HG02610 (cell line): ENCODE measurements around the gene ARHGAP21.
A peak's percentile ranks its signal among the peaks of the same experiment; 100 is the strongest.
"Not testable (repeated sequence)": the region's sequence is repeated elsewhere in the genome, so short reads cannot be mapped to it uniquely, and the experiment has no call there.

ENCODE experiments used
- ATAC-seq: cut with Tn5 transposase; IDR thresholded peaks from one replicate; pipeline ENCODE4 v1.9.1; 2021; ENCODE audit warnings: mild to moderate bottlenecking, moderate library complexity; ENCODE audit not compliant: unreplicated experiment

Gene ARHGAP21

GRCh38 chr10:24690961-24691512, 32.6 kb downstream of the ARHGAP21 start:
- no peak for ATAC-seq

DNA sequence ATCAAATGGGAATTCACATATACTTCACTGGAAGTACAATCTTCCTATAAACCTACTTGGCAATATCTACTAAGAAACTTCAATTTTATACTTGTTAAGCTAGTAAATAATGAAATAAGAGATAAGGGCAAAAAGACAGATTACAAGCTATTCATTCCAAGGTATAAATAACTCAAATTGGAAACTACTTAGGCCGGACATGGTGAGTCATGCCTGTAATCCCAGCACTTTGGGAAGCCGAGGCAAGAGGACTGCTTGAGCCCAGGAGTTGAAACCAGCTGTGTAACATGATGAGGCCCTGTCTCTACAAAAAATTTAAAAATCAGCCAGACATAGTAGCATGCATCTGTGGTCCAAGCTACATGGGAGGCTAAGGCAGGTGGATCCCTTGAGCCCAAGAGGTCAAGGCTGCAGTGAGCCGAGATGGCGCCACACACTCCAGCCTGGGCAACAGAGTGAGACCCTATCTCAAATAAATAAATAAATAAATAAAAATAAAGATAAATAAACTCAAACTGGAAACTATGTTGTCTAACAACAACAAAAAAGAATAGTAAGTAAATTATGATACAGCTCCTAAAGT, 37.6 kb downstream of the ARHGAP21 start:
- ATAC-seq, result no peak

DNA sequence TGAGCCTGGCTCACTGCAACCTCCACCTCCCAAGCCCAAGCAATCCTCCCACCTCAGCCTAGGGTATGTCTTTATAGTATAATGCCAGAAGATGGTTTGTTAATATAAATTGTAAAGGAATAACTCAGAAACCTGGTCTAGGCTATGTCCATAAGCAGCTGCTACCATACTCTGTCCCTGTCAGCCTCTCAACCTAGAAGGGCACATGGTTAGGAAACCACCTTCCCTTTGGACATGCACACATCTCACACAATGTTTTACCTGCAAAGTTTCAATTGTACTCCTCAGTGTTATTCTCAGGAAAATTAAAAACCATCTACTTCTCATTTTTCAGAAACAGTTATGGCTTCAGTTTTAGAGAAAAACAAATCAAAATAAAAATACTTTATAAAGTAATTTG, 40.1 kb downstream of the ARHGAP21 start:
- no peak for ATAC-seq

- ATAC-seq, result no peak
Measured at GRCh38 chr10:24681572-24682088, 42.1 kb downstream of the ARHGAP21 start.

GRCh38 chr10:24680647-24681524, 42.8 kb downstream of the ARHGAP21 start:
- ATAC-seq, result no peak

GRCh38 chr10:24678757-24679156, 44.9 kb downstream of the ARHGAP21 start:
- no peak for ATAC-seq

- ATAC-seq, result no peak
Measured at GRCh38 chr10:24674892-24675632, 48.6 kb downstream of the ARHGAP21 start.

DNA sequence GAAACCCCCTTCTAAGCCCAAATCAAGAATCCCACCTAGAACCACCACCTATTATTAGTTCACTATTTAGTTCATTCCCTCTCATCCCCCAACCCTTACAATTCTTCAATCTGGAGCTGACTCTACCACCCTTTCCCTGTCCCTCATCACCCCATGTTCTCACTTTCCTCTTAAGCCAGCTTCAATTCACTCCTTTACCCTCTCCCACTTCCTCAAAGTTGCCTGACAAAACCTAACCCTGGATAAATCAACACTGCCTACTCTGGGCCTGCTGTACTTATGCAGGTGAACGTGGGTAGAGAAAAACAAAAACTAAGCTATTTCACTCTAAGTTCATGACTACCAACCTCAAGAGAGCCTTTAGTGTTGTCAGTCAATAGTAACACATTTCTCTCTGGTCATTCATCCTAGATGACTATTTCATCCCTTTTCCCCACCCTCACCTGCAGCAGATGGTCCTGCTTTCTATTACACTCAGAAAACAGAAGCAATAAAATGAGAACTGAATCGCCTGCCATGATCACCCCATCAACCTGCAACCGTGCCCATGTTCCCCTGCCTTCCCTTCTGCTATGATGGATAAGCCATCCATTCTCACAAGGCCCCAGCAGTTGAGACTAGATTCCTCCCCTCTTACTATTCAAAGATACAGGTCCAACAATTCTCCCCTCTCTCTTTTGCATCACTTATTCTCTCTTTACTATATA, 52.6 kb downstream of the ARHGAP21 start:
- ATAC-seq, result no peak

GRCh38 chr10:24669285-24669852, 54.3 kb downstream of the ARHGAP21 start:
- ATAC-seq, result no peak

DNA sequence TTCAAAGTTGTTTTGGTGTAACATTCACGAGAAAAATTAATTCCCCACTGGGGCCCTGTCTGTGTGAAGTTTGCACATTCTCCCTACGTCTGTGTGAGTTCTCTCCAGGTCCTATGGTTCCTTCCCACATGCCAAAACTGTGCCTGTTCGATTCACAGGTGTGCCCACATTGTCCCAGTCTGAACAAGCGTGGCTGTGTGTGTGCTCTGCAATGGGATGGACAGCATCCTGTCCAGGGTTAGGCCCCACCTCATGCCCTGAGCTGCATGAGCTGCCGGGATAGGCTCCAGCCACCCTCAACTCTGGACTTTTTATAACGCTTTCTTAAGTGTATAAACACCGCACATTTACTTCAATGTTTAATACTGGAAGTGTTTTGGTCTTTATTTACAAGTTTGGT, 55.4 kb downstream of the ARHGAP21 start:
- ATAC-seq, result no peak

- ATAC-seq, result no peak
Measured at GRCh38 chr10:24664991-24665390, 58.7 kb downstream of the ARHGAP21 start.

GRCh38 chr10:24661376-24661775, 62.3 kb downstream of the ARHGAP21 start:
- no peak for ATAC-seq

DNA sequence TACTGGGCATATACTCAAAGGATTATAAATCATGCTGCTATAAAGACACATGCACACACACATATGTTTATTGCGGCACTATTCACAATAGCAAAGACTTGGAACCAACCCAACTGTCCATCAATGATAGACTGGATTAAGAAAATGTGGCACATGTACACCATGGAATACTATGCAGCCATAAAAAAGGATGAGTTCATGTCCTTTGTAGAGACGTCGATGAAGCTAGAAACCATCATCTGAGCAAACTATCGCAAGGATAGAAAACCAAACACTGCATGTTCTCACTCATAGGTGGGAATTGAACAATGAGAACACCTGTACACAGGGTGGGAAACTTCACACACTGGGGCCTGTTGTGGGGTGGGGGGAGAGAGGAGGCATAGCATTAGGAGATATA, 65.4 kb downstream of the ARHGAP21 start:
- not testable (repeated sequence) for ATAC-seq

DNA sequence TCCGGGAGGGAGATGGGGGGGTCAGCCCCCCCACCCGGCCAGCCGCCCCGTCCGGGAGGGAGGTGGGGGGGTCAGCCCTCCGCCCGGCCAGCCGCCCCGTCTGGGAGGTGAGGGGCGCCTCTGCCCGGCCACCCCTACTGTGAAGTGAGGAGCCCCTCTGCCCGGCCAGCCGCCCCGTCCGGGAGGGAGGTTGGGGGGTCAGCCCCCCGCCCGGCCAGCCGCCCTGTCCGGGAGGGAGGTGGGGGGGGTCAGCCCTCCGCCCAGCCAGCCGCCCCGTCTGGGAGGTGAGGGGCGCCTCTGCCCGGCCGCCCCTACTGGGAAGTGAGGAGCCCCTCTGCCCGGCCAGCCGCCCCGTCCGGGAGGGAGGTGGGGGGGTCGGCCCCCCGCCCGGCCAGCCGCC, 67.4 kb downstream of the ARHGAP21 start:
- ATAC-seq, result not testable (repeated sequence)

- ATAC-seq, result peak; percentile 77
Measured at GRCh38 chr10:24652381-24652957, 71.2 kb downstream of the ARHGAP21 start.

DNA sequence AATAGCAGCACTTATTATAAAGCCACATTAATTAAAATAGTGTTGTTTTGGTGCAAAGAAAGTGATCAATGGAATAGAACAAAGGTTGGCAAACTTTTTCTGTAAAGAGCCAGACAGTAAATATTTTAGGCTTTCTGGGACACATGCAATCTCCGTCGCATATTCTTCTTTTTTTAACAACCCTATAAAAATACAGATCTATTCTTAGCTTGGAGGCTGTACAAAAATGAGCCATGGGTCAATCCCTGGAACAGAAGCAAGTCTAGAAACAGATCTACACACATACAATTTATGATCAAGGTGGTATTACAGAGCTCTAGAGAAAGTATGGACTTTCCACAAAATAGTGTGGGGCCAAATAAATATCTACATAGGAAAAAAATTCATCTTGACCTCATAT, 71.8 kb downstream of the ARHGAP21 start:
- ATAC-seq, result peak; percentile 13

DNA sequence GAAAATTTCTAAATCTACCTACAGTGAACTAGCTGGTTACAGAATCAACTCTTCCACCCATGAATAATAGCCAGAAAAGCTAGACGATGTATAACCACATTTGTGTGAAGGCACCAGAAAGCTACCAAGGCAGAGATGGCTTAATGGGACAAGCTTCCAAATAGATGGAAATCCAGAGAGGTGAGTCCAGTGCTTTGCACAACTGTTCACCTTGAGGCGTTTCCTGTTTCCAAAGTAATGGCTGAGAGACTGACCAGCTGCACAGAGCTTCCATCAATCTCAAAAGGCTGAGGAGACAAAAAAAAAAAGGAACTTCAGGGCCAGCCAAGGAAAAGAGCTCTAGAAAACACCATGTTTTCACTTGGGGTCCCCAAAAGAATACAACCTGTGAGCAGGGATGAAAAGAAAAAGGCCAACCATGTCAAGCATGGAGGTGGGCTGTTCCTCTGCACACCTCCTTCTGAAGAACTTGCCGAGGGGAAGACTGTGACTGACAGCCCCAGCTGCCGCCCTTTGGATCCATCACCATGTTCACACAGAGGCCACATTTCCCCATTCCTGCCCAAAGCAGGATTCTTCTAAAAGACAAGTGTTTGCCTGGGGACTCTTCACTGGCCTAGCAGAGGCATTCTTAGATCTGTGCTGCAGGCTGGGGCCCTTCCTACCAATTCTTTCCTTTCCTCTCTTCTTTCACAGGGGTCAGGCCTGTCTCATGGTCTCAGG, 72.9 kb downstream of the ARHGAP21 start:
- no peak for ATAC-seq

DNA sequence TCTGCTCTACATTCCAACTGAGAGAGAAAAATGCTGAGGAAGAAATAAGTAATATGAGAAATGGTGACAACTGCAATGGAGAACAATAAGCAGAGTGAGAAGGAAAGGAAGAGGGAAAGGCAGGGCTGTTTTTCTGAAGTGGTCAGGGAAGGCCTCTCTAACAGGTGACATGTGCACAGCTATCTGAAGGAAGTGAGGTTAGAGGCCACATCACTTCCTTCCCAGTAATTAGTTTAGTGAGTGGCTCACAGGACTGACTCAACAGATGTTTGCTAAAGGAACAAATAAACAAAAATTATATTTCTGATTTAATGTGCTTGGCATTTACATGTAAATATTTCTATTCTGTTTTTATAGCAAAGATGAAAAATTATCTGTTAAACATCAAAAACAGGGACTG, 77.9 kb downstream of the ARHGAP21 start:
- ATAC-seq, result no peak

GRCh38 chr10:24645022-24645421, 78.7 kb downstream of the ARHGAP21 start:
- ATAC-seq, result no peak
